Ovary (tissue), 3 donors: Measurements from ENCODE around the gene RGS12.

Experiments used
- CTCF ChIP-seq, 3 donors: fragments of 450-650 bp in 2 of 3; fragments of 200-600 bp in 1 of 3; IDR thresholded peaks; one replicate each; pipeline versions ENCODE4 v1.5.1 to v1.8.0; 2016 to 2022; ENCODE audit warnings: antibody characterized with exemption in 3 of 3, mild to moderate bottlenecking in 1 of 3
- EP300 ChIP-seq: sonication (generic); formaldehyde crosslinking; IDR thresholded peaks from one replicate; pipeline ENCODE4 v1.6.1; 2017; ENCODE audit warnings: antibody characterized with exemption
- donor health status: DM: no; HTN: no; CAD: no.

GRCh38 chr4:3317656-3318211, 24.9 kb downstream of the RGS12 start:
- TF ChIP-seq CTCF (IDR thresholded peaks at IDR 0.05), result no peak
- TF ChIP-seq EP300, result no peak
